Forelimb muscle (tissue), 1 donor: ENCODE results near the gene CEP44. TPM values are rescaled to one million over a fixed set of nuclear protein-coding genes. Genes with fewer than 3 reads are reported as not detected.

Experiments
- polyA plus RNA-seq: library from polyadenylated mRNA; unstranded; fragments of 120-200 nt; gene quantifications from one replicate; pipeline ENCODE4 v1.2.1, GENCODE V29; 2013; ENCODE audit not compliant: insufficient read length

CEP44 gene
- polyA plus RNA-seq, 1 donor, result 14.2 TPM

Other genes starting within 250 kb of the CEP44 start
- gene FBXO8, start 244 bp upstream of the CEP44 start, polyA plus RNA-seq, result 14.6 TPM
- gene HPGD, start 238.6 kb downstream of the CEP44 start, polyA plus RNA-seq, result 5.7 TPM